GM13977 (cell line): ENCODE data around the gene LMNTD2.

Source experiments
- DNase-seq: peaks from one replicate; pipeline ENCODE4 v3.0.0; 2012; ENCODE audit warnings: low spot score
- CTCF ChIP-seq: IDR thresholded peaks from 2 replicates; pipeline ENCODE4 v1.5.1; 2012; ENCODE audit warnings: mild to moderate bottlenecking, control low read depth; ENCODE audit not compliant: insufficient read depth; ENCODE audit errors: extremely low read depth, missing control alignments
- in situ Hi-C: fragments of 300-500 bp; cut with MboI; formaldehyde crosslinking; loops from one replicate; pipeline ENCODE4 v1.12.0; 2022; ENCODE audit warnings: low sequenced_read_pairs, low pct_unique_long_range_greater_than_20kb, mixed read lengths, inconsistent platforms; ENCODE audit not compliant: unreplicated experiment

Gene LMNTD2

GRCh38 chr11:561148-562003, 838 bp upstream of the LMNTD2 start:
- no peak for TF ChIP-seq CTCF
- DNase-seq: peak; percentile 59
- in situ Hi-C loops: no loop called here

- DNase-seq: no peak
- in situ Hi-C loops: loop anchor here (10.0 kb wide), 1 partner anchor 155 kb away; no protein-coding TSS in a partner anchor
- no peak for TF ChIP-seq CTCF
Measured at GRCh38 chr11:559712-560304, 730 bp downstream of the LMNTD2 start.

- no peak for TF ChIP-seq CTCF
- in situ Hi-C loops: loop anchor here (10.0 kb wide), 1 partner anchor 156 kb away; no protein-coding TSS in a partner anchor
- no peak for DNase-seq
Measured at GRCh38 chr11:559020-559620, 1.4 kb downstream of the LMNTD2 start.

- DNase-seq: no peak
- no peak for TF ChIP-seq CTCF
- in situ Hi-C loops: loop anchor here (10.0 kb wide), 1 partner anchor 156 kb away; no protein-coding TSS in a partner anchor
Measured at GRCh38 chr11:558503-558902, 2.0 kb downstream of the LMNTD2 start.

GRCh38 chr11:557328-558132, 3.0 kb downstream of the LMNTD2 start:
- no peak for DNase-seq
- TF ChIP-seq CTCF: no peak
- in situ Hi-C loops: loop anchor here (10.0 kb wide), 1 partner anchor 157 kb away; no protein-coding TSS in a partner anchor
